GM18870 (cell line): ENCODE results near the gene P2RY2.

Experiments used
- ATAC-seq: cut with Tn5 transposase; IDR thresholded peaks from one replicate; pipeline ENCODE4 v1.9.1; 2021; ENCODE audit warnings: moderate library complexity; ENCODE audit not compliant: unreplicated experiment

The P2RY2 gene

DNA sequence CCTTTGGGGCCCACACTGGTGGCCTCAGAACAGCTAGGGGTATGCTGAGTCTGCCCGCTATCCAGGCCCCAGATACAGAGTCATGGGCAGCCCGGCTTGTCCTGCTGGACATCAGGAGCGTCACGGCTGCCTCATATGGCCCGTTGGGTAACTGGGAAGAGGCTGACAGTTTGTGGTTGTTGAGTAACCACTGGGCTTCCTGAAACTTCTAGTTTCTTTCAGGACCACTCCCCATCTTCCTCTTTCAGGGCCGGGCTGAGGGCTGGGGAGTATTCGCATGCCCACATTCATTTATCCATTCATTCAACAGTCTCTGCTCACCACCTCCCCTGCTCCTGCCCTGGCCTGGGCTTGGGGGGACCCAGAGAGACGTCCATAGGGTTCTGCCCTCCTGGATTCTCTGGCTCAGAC, 13.4 kb upstream of the P2RY2 start:
- ATAC-seq, result no peak

DNA sequence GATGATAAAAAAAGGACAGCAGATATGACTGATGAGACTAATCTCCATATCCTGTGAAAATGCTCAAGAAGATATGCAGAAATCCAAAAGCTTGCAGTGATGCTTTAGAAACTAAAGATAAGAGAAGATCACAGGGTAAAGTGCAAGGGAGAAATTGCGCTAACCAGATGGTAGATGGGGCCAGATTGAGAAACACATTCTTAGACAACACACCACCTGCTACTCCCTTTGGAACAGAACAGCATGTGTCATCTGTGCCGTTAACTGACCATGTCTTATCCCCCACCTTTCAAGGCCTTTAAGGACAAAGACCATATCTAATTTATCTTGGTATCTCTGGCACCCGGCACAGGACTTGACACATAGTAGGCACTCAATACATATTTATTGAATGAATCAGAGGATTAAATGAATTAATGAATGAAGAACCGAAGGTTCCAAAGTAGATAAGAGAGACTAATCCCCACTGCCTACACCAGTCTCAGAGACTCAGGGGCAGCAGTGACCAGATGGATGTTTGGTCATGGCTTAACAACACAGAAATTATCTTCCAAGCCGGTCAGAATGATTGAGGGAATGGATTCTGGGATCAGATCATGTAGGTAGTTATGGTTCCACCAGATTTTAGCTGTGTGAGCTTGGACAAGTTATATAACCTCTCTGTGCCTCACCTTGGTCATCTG, 12.3 kb upstream of the P2RY2 start:
- no peak for ATAC-seq

DNA sequence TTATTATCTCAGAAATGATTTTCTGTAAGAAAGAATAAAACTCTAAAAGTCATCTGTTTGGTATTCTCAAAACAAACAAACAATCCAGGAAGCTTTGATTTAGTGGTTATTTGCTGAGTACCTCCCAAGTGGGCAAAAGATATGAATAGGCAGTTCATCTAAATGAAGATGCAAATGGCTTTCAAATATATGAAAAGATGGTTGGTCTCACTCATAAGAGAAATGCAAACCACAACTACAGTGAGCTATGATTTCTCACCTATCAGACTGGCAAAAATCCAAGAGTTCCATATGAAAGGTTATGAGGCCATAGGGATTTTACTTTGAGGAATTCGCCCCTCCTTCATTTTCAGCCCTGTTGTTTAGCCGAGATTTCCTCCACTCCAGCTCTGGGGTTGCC, 11.3 kb upstream of the P2RY2 start:
- ATAC-seq, result no peak

- ATAC-seq, result no peak
Observed at GRCh38 chr11:73209892-73210291, 8.2 kb upstream of the P2RY2 start.

DNA sequence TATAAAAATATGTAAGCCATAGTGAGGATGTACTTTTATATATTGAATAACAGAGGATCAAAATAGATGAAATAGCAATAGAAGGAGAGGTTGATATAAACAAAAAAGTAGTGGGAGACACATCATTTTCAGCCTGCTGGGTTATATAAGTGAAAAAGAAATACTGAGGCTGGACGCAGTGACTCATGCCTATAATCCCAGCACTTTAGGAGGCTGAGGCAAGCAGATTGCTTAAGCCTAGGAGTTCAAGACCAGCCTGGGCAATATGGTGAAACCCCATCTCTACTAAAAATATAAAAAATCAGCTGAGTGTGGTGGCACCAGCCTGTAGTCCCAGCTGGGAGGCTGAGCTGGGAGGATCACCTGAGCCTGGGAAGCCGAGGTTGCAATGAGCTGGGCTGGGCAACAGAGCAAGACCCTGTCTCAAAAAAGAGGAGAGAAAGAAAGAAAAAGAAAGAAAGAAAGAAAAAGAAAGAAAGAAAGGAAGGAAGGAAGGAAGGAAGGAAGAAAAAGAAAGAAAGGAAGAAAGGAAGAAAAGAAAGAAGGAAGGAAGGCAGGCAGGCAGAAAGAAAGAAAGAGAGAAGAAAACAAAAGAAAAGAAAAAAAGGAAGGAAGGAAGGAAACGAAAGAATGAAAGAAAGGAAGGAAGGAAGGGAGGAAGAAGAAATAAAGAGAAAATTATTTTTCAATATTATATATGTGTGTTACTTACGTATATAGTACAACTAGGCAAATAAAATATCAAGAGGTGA, 7.0 kb upstream of the P2RY2 start:
- ATAC-seq, result no peak

- no peak for ATAC-seq
Observed at GRCh38 chr11:73213196-73214143, 4.6 kb upstream of the P2RY2 start.

GRCh38 chr11:73215191-73216134, 2.6 kb upstream of the P2RY2 start:
- no peak for ATAC-seq

DNA sequence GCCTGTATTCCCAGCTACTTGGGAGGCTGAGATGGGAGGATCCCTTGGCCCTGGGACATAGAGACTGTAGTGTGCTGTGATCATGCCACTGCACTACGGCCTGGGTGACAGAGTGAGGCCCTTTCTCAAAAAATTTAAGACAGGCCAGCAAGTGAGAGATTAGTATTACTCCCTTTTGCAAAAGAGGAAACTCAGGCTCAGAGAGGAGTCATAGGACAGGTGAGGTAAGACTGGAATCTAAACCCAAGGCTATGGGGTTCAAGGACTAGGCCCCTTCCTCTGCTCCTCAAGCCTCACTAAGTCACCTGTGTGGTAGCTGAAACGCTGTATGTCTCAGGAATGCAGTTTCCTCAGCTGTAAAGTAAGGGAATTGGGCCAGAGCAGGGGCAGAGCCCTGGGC, 1.6 kb upstream of the P2RY2 start:
- ATAC-seq, result no peak

- no peak for ATAC-seq
Observed at GRCh38 chr11:73217131-73217809, 811 bp upstream of the P2RY2 start.

DNA sequence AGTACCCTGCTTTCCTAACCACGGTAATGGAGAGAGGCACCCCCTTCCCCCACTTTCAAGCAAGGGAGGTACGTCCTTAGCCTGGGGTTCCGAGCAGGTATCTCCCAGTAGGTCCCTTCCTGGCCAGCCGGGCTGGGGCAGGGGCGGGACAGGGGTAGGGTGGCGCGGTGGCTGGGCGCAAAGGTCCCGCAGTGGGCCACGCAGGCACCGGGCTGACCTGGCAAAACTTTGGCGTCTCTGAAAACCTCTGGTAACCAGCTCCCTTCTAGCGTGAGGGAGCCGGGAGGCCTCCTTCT, 323 bp upstream of the P2RY2 start:
- no peak for ATAC-seq

- no peak for ATAC-seq
Observed at GRCh38 chr11:73218830-73219215, 742 bp downstream of the P2RY2 start.

GRCh38 chr11:73219396-73220285, 1.6 kb downstream of the P2RY2 start:
- no peak for ATAC-seq

GRCh38 chr11:73221451-73221850, 3.4 kb downstream of the P2RY2 start:
- ATAC-seq, result no peak

DNA sequence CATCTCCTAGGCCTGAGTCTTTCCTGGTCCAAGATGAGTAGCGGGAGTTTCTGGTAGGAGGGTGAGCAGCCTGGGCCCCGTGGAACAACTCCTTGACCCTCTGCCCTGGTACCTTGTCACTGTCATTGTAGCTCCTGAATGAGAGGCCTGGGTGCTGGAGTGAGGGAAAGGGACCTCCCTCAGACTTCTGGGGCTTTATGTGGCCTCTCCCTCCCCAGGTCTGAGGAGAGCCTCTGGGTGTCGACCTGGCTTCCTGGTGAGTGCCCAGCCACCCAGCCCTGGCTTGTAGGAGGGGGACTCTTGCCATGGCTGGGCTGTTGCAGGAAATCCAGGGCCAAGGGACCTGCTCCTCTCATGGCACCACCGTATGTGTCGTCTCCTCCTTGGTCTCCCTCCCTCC, 3.9 kb downstream of the P2RY2 start:
- ATAC-seq, result no peak

- ATAC-seq, result no peak
Observed at GRCh38 chr11:73223998-73224730, 6.1 kb downstream of the P2RY2 start.

DNA sequence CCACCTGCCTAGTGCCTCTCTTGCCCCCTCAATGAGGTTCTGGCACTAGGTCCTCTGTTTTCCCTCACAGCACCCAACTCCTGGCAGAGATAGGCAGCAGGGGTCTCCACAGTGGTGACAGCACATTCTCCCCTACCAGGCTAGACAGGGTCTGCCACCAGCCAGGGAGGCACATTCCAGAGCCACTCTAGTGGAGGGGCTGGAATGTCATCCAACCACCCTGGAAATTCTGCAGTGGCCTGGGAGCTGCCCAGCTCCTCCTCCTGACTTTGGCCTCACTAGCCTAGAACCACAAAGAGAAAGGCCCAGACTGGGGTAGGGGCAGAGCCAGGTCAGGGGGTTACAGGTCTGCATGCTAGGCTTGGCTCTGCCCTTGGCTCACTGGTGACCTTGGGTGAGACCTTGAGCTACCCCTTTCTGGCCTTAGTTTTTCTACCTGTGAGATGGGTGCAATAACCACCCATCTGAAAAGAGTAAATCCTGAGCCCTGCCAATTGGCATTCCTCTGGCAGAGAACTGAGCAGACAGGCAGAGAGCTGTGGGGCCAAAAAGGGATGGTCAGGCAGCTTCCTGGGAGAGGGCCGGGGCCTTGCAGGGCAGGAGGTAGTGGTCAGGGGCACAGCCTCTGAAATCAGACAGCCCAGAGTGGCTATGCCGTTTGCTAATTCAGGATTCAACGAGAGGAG, 7.1 kb downstream of the P2RY2 start:
- no peak for ATAC-seq

- no peak for ATAC-seq
Observed at GRCh38 chr11:73225851-73226250, 7.8 kb downstream of the P2RY2 start.
